K562 (cell line): Measurements from ENCODE around the gene GLRA3. TPM values are rescaled to one million over a fixed set of nuclear protein-coding genes. Genes with fewer than 3 reads are reported as not detected.

ENCODE experiments used
- ATAC-seq: fragments of 200-7000 bp; cut with Tn5 transposase; 3 replicates; pipeline ENCODE4 v1.9.1; 2020; ENCODE audit warnings: moderate library complexity
- BruUV-seq: library from RNA; stranded (reverse); fragments of 400-500 nt; replicated peaks from 2 replicates; lab custom pipeline; 2021; lab: Mats Ljungman, UMichigan
- CTCF ChIA-PET: fragments of 300-600 bp; formaldehyde crosslinking; extraction: SDS; loops from one replicate; lab custom pipeline; 2021; ENCODE audit warnings: low intra/inter-chr PET ratio; lab: Yijun Ruan, JAX
- POLR2A ChIA-PET: fragments of 300-600, 350-650 bp; sonication (Branson Sonifier 250); formaldehyde crosslinking; extraction: SDS; loops from one replicate; lab custom pipeline; 2021; ENCODE audit warnings: antibody characterized with exemption, inconsistent platforms; lab: Yijun Ruan, JAX
- DNase-seq, 4 experiments: peaks; one replicate each; pipeline versions ENCODE4 v3.0.0 to v3.0.0-alpha.2; 2011 to 2018; ENCODE audit warnings: low spot score in 3 of 4, mixed read lengths in 3 of 4; ENCODE audit errors: extremely low read depth in 1 of 4
- FAIRE-seq: peaks from 2 replicates; lab custom pipeline; 2011; peaks lifted over from hg19 to GRCh38; lab: Jason Lieb, UNC
- H2AFZ ChIP-seq: 2 replicates; pipeline ENCODE4 v1.6.0; 2011; ENCODE audit warnings: low read depth, low read length, control low read depth, inconsistent platforms
- H3K27ac ChIP-seq: fragments of 200-600 bp; 3 replicates; pipeline ENCODE4 v1.8.0; 2011; ENCODE audit warnings: low read depth, mild to moderate bottlenecking, control low read depth, inconsistent platforms, low read length, moderate library complexity, mixed read lengths; ENCODE audit errors: extremely low read depth
- H3K27me3 ChIP-seq, 2 experiments: fragments of 300-600 bp in 1 of 2; 2 replicates in 1 of 2; 3 replicates in 1 of 2; pipeline versions ENCODE4 v1.6.0 to v1.8.0; 2011; ENCODE audit warnings: inconsistent platforms in 2 of 2, low read length in 2 of 2, mild to moderate bottlenecking in 1 of 2, mixed read lengths in 1 of 2, moderate library complexity in 1 of 2; ENCODE audit not compliant: control insufficient read depth in 2 of 2, insufficient read depth in 2 of 2
- H3K36me3 ChIP-seq: fragments of 300-600 bp; 3 replicates; pipeline ENCODE4 v1.8.0; 2011; ENCODE audit warnings: mild to moderate bottlenecking, low read length, inconsistent platforms; ENCODE audit not compliant: control insufficient read depth, insufficient read depth
- H3K4me1 ChIP-seq, 2 experiments: fragments of 200-600 bp in 1 of 2; replicated peaks in 1 of 2; 2 replicates in 1 of 2; 3 replicates in 1 of 2; pipeline versions ENCODE4 v1.5.1 to v1.8.0; 2011; ENCODE audit warnings: inconsistent platforms in 2 of 2, low read length in 2 of 2, mild to moderate bottlenecking in 1 of 2, mixed read lengths in 1 of 2, moderate library complexity in 1 of 2; ENCODE audit not compliant: control insufficient read depth in 2 of 2, insufficient read depth in 2 of 2
- H3K4me2 ChIP-seq: 2 replicates; pipeline ENCODE4 v1.6.1; 2011; ENCODE audit warnings: low read length, control low read depth, inconsistent platforms, mixed read lengths; ENCODE audit not compliant: insufficient read depth
- H3K4me3 ChIP-seq: fragments of 200-600 bp; sonication (generic), shearing (Covaris generic); 2 replicates; pipeline ENCODE4 v1.5.1; 2016; ENCODE audit warnings: control low read depth, inconsistent platforms
- H3K79me2 ChIP-seq: fragments of 200-600 bp; 3 replicates; pipeline ENCODE4 v1.8.0; 2011; ENCODE audit warnings: low read length, inconsistent platforms; ENCODE audit not compliant: control insufficient read depth, insufficient read depth
- H3K9ac ChIP-seq, 2 experiments: 2 replicates each; pipeline versions ENCODE4 v1.6.0 to v1.6.1; 2011; ENCODE audit warnings: low read depth in 2 of 2, low read length in 2 of 2, control low read depth in 1 of 2, inconsistent platforms in 1 of 2, mild to moderate bottlenecking in 1 of 2, mixed read lengths in 1 of 2; ENCODE audit not compliant: insufficient read depth in 1 of 2
- H3K9me1 ChIP-seq: one replicate; pipeline ENCODE4 v1.6.0; 2011; ENCODE audit warnings: inconsistent platforms, mild to moderate bottlenecking, low read length, moderate library complexity; ENCODE audit not compliant: control insufficient read depth, insufficient read depth
- H3K9me3 ChIP-seq: replicated peaks from 2 replicates; pipeline ENCODE4 v1.5.1; 2011; ENCODE audit warnings: low read depth, low read length, inconsistent platforms; ENCODE audit not compliant: control insufficient read depth, insufficient read depth
- H4K20me1 ChIP-seq: replicated peaks from 2 replicates; pipeline ENCODE4 v1.6.1; 2011; ENCODE audit warnings: low read length, inconsistent platforms, mixed read lengths; ENCODE audit not compliant: control insufficient read depth, insufficient read depth
- ARID2 ChIP-seq: fragments of 450-650 bp; IDR thresholded peaks from 2 replicates; pipeline ENCODE4 v1.6.1; 2017; ENCODE audit warnings: antibody characterized with exemption, mild to moderate bottlenecking
- BRF1 ChIP-seq: IDR thresholded peaks from 3 replicates; pipeline ENCODE4 v1.6.1; 2011; ENCODE audit warnings: borderline replicate concordance, mild to moderate bottlenecking; ENCODE audit not compliant: insufficient read length; ENCODE audit errors: extremely low read depth
- CBX5 ChIP-seq: IDR thresholded peaks from 2 replicates; pipeline ENCODE4 v1.6.1; 2014; ENCODE audit warnings: low read depth, borderline replicate concordance
- CHAMP1 ChIP-seq: fragments of 450-650 bp; IDR thresholded peaks from 2 replicates; pipeline ENCODE4 v1.6.1; 2016; ENCODE audit warnings: mild to moderate bottlenecking
- CSDE1 ChIP-seq, 2 experiments: fragments of 450-650 bp; IDR thresholded peaks; 2 replicates each; pipeline ENCODE4 v1.6.1; 2016; ENCODE audit warnings: mild to moderate bottlenecking in 1 of 2
- GTF3C2 ChIP-seq: IDR thresholded peaks from 3 replicates; pipeline ENCODE4 v1.6.1; 2011; ENCODE audit warnings: borderline replicate concordance, mild to moderate bottlenecking, moderate library complexity; ENCODE audit not compliant: insufficient read length; ENCODE audit errors: extremely low read depth
- HDAC3 ChIP-seq: fragments of 450-650 bp; IDR thresholded peaks from 2 replicates; pipeline ENCODE4 v1.6.1; 2018; ENCODE audit warnings: borderline replicate concordance, mild to moderate bottlenecking, moderate library complexity; ENCODE audit not compliant: partially characterized antibody
- MBD2 ChIP-seq: sonication (generic); IDR thresholded peaks from 2 replicates; pipeline ENCODE4 v1.6.1; 2016; ENCODE audit warnings: low read depth, borderline replicate concordance
- MLX ChIP-seq, 2 experiments: fragments of 450-650 bp in 1 of 2; sonication (generic) in 1 of 2; formaldehyde crosslinking; conservative IDR thresholded peaks; 2 replicates each; pipeline versions ENCODE4 v1.4.0 to v1.8.1; 2020 to 2022; ENCODE audit warnings: mild to moderate bottlenecking in 1 of 2, missing genetic modification reagents in 1 of 2
- PCBP2 ChIP-seq: fragments of 200-400 bp; formaldehyde crosslinking; IDR thresholded peaks from 2 replicates; pipeline ENCODE4 v1.6.1; 2018; ENCODE audit warnings: low read length, low read depth, mild to moderate bottlenecking, moderate library complexity; ENCODE audit not compliant: poor library complexity, severe bottlenecking
- SIX5 ChIP-seq, 2 experiments: IDR thresholded peaks; 2 replicates each; pipeline ENCODE4 v1.6.1; 2011; ENCODE audit warnings: low read length in 2 of 2, borderline replicate concordance in 1 of 2, low read depth in 1 of 2, mild to moderate bottlenecking in 1 of 2, moderate library complexity in 1 of 2; ENCODE audit not compliant: insufficient read depth in 1 of 2
- SMARCE1 ChIP-seq: fragments of 450-650 bp; IDR thresholded peaks from 2 replicates; pipeline ENCODE4 v1.7.1; 2016; ENCODE audit warnings: mild to moderate bottlenecking
- TAL1 ChIP-seq: fragments of 450-650 bp; IDR thresholded peaks from 2 replicates; pipeline ENCODE4 v1.6.1; 2016; ENCODE audit warnings: mild to moderate bottlenecking
- TCF3 ChIP-seq: sonication (generic); formaldehyde crosslinking; IDR thresholded peaks from 2 replicates; pipeline ENCODE4 v1.4.0; 2020; ENCODE audit warnings: mild to moderate bottlenecking, missing genetic modification reagents
- ZZZ3 ChIP-seq: fragments of 450-650 bp; IDR thresholded peaks from 2 replicates; pipeline ENCODE4 v1.6.1; 2016; ENCODE audit warnings: antibody characterized with exemption, mild to moderate bottlenecking, moderate library complexity
- WGBS: fragments of 100-300 bp; shearing (Covaris generic); methylation state at CpG from one replicate; pipeline ENCODE4 v1.1.6; 2016; ENCODE audit warnings: low coverage, mixed read lengths; ENCODE audit not compliant: insufficient coverage; ENCODE audit errors: missing lambda C conversion rate; 5-methylcytosine and 5-hydroxymethylcytosine counted together
- in situ Hi-C: fragments of 300-500 bp; cut with MboI; formaldehyde crosslinking; loops from 4 replicates; pipeline ENCODE4 v1.15.0; 2018; ENCODE audit warnings: inconsistent platforms, mixed read lengths
- intact Hi-C: fragments of 100-400 bp; cut with micrococcal nuclease; formaldehyde crosslinking; loops from 2 replicates; pipeline ENCODE4 v1.14.2; 2022
- polyA plus RNA-seq, 8 experiments: library from polyadenylated mRNA; depleted of rRNA in 4 of 8; stranded (reverse) in 5 of 8; unstranded in 3 of 8; fragments of >200 nt; fragmentation: Nextera tagmentation in 2 of 8; fragmentation: Illumina TruSeq in 1 of 8; extraction: Ambion mirVana in 2 of 8; extraction: Trizol in 1 of 8; gene quantifications; 2 replicates each; pipeline versions ENCODE4 v1.2.1 to v1.2.3, GENCODE V29; 2011 to 2014; ENCODE audit warnings: inconsistent platforms in 1 of 8, missing spikeins in 1 of 8
- total RNA-seq, 7 experiments: library from RNA; depleted of rRNA in 6 of 7; stranded (reverse); fragments of >200 nt in 6 of 7; fragmentation: Illumina TruSeq in 2 of 7; extraction: Trizol in 2 of 7; gene quantifications; 2 replicates each; pipeline versions ENCODE4 v1.2.1 to v1.2.3, GENCODE V29; 2011 to 2021; ENCODE audit warnings: low replicate concordance in 1 of 7

Gene GLRA3
- total and polyA plus RNA-seq, 9 of the 15 experiments (the other 6 are each of a cell fraction or from before 2014, with no cell fraction given), result 0.06 to 0.14 (median 0.08) TPM; not detected in 2

GRCh38 chr4:174665799-174666198, 163.2 kb downstream of the GLRA3 start (continued):
- TF ChIP-seq SMARCE1 (no peak), ARID2 (no peak)

- TF ChIP-seq GTF3C2, result no peak
- no peak for TF ChIP-seq CHAMP1
- no peak for TF ChIP-seq TCF3 (CRISPR knock-in tag)
- no peak for TF ChIP-seq PCBP2
- TF ChIP-seq CSDE1 (IDR thresholded peaks at IDR 0.05), result no peak
- no peak for TF ChIP-seq SIX5 (IDR thresholded peaks at IDR 0.05; ENCODE audit: borderline replicate concordance in 1 of 2, insufficient read depth in 1 of 2, low read depth in 1 of 2, low read length in 2 of 2)
- TF ChIP-seq HDAC3, result no peak
- no peak for TF ChIP-seq CBX5
- no peak for TF ChIP-seq MBD2
- TF ChIP-seq MLX (CRISPR knock-in tag; conservative IDR thresholded peaks at IDR 0.05), result no peak
- TF ChIP-seq ZZZ3, result no peak
- TF ChIP-seq BRF1, result no peak
- no peak for TF ChIP-seq TAL1
- in situ Hi-C loops, result no loop called here
- POLR2A ChIA-PET, result no interaction called here
Observed at GRCh38 chr4:174663216-174663615, 165.8 kb downstream of the GLRA3 start.

More at GRCh38 chr4:174663216-174663615, 165.8 kb downstream of the GLRA3 start:
- Histone ChIP-seq H3K27ac (no peak overlapping the region), H3K4me2 (no peak overlapping the region), H2AFZ (peak overlapping the region; percentile 63), H3K9me3 (no peaks in the 10 kb centered on the region), H3K9me1 (no peaks in the 10 kb centered on the region), H3K27me3 (no peaks in the 10 kb centered on the region), H3K36me3 (no peaks in the 10 kb centered on the region; the same call in 2 of the 3 replicates), H3K4me1 (peaks cover 0 to 14% of the 10 kb centered on the region in 2 experiments; a peak in 2 of 5 replicates), H3K79me2 (no peaks in the 10 kb centered on the region), H3K4me3 (no peak overlapping the region), H3K9ac (no peak overlapping the region), H4K20me1 (no peaks in the 10 kb centered on the region)
- BruUV-seq, result no TSS peak
- no peak for DNase-seq
- WGBS, result 36% methylated on average over 2 of the region's 2 CpGs
- intact Hi-C loops, result no loop called here
- no peak for FAIRE-seq
- CTCF ChIA-PET, result no interaction called here
- ATAC-seq, result no peak
